Osteocyte (in vitro differentiated cells): ENCODE results near the gene PRC1. TPM values are rescaled to one million over a fixed set of nuclear protein-coding genes. Genes with fewer than 3 reads are reported as not detected.

ENCODE experiments used
- DNase-seq: peaks from one replicate; pipeline ENCODE4 v3.0.0; 2021; ENCODE audit warnings: mixed read lengths; ENCODE audit not compliant: unreplicated experiment; ENCODE audit errors: extremely low spot score
- H3K27ac Mint-ChIP-seq: one replicate; pipeline ENCODE4 v1.8.0; 2021; ENCODE audit warnings: mild to moderate bottlenecking, mixed read lengths; ENCODE audit not compliant: unreplicated experiment
- H3K27me3 Mint-ChIP-seq: one replicate; pipeline ENCODE4 v1.8.0; 2021; ENCODE audit warnings: mixed read lengths; ENCODE audit not compliant: unreplicated experiment
- H3K36me3 Mint-ChIP-seq: one replicate; pipeline ENCODE4 v1.8.0; 2021; ENCODE audit warnings: mixed read lengths; ENCODE audit not compliant: unreplicated experiment
- H3K4me1 Mint-ChIP-seq: one replicate; pipeline ENCODE4 v1.8.0; 2021; ENCODE audit warnings: mixed read lengths; ENCODE audit not compliant: unreplicated experiment
- H3K4me3 Mint-ChIP-seq: one replicate; pipeline ENCODE4 v1.8.0; 2021; ENCODE audit warnings: mild to moderate bottlenecking, moderate library complexity, mixed read lengths; ENCODE audit not compliant: unreplicated experiment
- H3K9me3 Mint-ChIP-seq: one replicate; pipeline ENCODE4 v1.8.0; 2021; ENCODE audit warnings: mixed read lengths; ENCODE audit not compliant: unreplicated experiment
- CTCF ChIP-seq: fragments of 200-600 bp; sonication (generic); IDR thresholded peaks from 2 replicates; pipeline ENCODE4 v1.5.0; 2021; ENCODE audit warnings: antibody characterized with exemption, mild to moderate bottlenecking, moderate library complexity
- total RNA-seq: library from RNA; stranded (reverse); gene quantifications from 2 replicates; pipeline ENCODE4 v1.2.1, GENCODE V29; 2021

PRC1 gene
- total RNA-seq, 1 donor from 2014 or later = 33.9 TPM

DNA sequence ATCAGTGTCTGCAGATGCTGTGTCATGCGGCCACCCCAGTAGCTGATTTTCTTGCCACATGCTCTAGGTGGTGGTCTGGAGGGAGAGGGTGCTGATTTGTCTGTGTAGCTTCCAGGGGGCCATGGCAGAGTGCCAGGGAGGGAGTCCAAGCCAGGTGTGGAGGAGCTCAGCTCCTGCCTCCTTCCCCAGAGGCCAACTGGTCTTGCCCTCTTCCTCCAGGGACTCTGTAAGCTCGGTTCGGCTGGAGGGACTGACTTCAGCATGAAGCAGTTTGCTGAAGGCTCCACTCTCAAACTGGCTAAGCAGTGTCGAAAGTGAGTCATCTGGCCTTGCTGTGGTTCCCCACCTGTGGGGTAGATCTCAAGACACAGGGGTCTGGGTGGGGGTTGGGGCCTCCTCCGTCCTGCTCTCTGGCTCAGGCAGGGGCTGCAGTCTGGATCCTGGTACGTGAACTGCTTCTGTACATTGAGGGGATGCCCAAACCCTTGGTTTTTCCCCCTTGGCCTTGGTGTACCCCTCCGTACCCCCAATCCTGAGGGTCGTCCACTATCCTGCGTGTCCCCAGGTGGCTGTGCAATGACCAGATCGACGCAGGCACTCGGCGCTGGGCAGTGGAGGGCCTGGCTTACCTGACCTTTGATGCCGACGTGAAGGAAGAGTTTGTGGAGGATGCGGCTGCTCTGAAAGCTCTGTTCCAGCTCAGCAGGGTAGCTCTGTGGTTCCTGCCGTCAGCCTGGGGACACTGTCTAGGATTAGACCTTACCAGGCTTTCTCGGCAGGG is 46.6 kb downstream of the PRC1 start:
- Mint-ChIP-seq H3K4me3 (no peak overlapping the region), H3K36me3 (peaks cover 46% of the 10 kb centered on the region), H3K4me1 (no peaks in the 10 kb centered on the region), H3K27ac (no peak overlapping the region), H3K9me3 (no peaks in the 10 kb centered on the region), H3K27me3 (no peaks in the 10 kb centered on the region)
- TF ChIP-seq CTCF = no peak
- DNase-seq = no peak

DNA sequence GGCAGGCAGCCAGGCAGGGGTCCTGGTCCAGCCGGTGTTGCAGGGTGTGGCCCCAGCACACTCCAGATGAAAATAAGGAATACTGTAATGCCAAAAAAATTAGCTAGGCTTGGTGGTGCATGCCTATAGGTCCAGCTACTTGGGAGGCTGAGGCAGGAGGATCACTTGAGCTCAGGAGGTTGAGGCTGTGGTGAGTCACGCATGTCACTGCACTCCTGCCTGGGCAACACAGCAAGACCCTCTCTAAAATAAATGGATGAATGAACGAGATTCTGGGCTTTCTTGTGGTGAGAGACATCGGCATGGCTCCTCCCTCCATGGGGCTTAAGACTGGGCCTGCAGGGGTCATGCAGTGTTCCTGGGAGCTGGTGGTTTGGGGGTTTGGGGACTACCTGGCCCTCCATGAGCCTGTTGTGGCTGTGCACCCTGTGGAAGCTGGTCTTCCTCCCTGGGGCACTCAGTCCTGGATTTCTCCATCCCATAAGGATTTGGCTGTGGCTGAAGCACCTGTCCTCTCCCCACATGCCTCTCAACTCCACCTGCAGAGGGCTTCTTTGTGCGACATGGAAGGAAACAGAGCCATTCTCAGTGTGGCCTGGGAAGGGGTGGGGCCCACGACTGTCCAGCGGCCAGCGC is 47.3 kb downstream of the PRC1 start:
- H3K27me3 Mint-ChIP-seq = no peaks in the 10 kb centered on the region
- no peak for TF ChIP-seq CTCF
- H3K27ac Mint-ChIP-seq = no peak overlapping the region
- peaks cover 48% of the 10 kb centered on the region for H3K36me3 Mint-ChIP-seq
- H3K4me3 Mint-ChIP-seq = no peak overlapping the region
- no peak for DNase-seq
- no peaks in the 10 kb centered on the region for H3K4me1 Mint-ChIP-seq
- no peaks in the 10 kb centered on the region for H3K9me3 Mint-ChIP-seq

DNA sequence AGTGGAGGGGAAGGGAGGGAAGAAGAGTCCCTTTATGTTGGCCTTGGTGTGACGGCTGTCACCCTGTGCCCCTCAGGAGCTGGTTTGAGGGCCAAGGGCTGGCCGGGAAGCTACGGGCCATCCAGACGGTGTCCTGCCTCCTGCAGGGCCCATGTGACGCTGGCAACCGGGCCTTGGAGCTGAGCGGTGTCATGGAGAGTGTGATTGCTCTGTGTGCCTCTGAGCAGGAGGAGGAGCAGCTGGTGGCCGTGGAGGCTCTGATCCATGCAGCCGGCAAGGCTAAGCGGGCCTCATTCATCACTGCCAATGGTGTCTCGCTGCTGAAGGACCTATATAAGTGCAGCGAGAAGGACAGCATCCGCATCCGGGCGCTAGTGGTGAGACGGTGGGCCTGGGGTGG is 47.8 kb downstream of the PRC1 start:
- H3K36me3 Mint-ChIP-seq = peaks cover 43% of the 10 kb centered on the region

DNA sequence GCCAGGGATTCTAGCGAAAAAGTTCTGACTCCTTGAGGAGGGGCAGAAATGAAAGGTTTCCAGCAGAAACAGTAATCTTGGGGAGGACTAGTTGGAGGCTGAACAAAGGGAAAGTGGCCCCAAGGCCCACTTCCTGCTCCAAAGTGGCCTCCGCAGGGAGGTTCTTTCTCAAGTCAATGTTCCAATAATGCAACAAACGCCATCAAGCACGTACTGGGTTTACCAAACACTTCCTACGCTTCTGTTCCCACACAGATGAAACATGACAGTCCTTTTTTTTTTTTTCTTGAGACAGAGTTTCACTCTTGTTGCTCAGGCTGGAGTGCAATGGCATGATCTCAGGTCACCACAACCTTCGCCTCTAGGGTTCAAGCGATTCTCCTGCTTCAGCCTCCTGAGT is 49.2 kb downstream of the PRC1 start:
- H3K4me1 Mint-ChIP-seq = no peaks in the 10 kb centered on the region
- DNase-seq = no peak
- H3K27me3 Mint-ChIP-seq = no peaks in the 10 kb centered on the region
- no peaks in the 10 kb centered on the region for H3K9me3 Mint-ChIP-seq
- H3K4me3 Mint-ChIP-seq = no peak overlapping the region
- no peak overlapping the region for H3K27ac Mint-ChIP-seq
- H3K36me3 Mint-ChIP-seq = peaks cover 50% of the 10 kb centered on the region
- TF ChIP-seq CTCF = no peak

More for the DNA sequence above, 47.8 kb downstream of the PRC1 start:
- no peaks in the 10 kb centered on the region for H3K27me3 Mint-ChIP-seq
- no peaks in the 10 kb centered on the region for H3K4me1 Mint-ChIP-seq
- H3K27ac Mint-ChIP-seq = no peak overlapping the region
- TF ChIP-seq CTCF = no peak
- no peaks in the 10 kb centered on the region for H3K9me3 Mint-ChIP-seq
- DNase-seq = no peak
- H3K4me3 Mint-ChIP-seq = no peak overlapping the region

DNA sequence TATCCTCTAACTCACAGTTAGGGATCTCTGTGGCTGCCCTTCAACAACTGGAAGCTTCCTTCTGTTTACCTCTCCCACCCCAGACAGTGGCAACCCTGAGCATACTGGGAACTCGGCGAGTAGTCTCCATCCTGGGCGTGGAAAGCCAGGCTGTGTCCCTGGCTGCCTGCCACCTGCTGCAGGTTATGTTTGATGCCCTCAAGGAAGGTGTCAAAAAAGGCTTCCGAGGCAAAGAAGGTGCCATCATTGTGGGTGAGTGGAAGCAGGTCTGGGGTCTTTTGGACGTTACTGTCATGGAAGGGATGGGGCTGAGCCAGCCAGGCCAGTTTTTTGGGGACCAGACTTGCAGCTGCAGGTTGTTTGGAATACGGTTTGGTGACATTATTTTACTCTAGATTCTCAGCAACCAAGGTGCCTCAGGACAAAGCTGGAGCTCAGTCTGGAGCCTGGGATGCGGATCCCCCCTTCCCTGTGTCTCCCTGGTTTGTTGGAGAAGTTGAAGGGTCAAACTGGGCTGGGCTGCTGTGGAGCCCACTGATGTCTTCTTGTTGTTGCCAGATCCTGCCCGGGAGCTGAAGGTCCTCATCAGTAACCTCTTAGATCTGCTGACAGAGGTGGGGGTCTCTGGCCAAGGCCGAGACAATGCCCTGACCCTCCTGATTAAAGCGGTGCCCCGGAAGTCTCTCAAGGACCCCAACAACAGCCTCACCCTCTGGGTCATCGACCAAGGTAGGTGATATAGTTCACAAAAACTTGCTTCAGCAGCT is 51.8 kb downstream of the PRC1 start:
- Mint-ChIP-seq H3K4me3 (no peak overlapping the region), H3K36me3 (peaks cover 46% of the 10 kb centered on the region), H3K4me1 (no peaks in the 10 kb centered on the region), H3K9me3 (no peaks in the 10 kb centered on the region), H3K27me3 (no peaks in the 10 kb centered on the region), H3K27ac (no peak overlapping the region)
- DNase-seq = no peak
- no peak for TF ChIP-seq CTCF
